HL-60 (cell line): ENCODE data around the gene DESI1.

Experiments
- POLR2AphosphoS5 ChIP-seq: IDR thresholded peaks from 2 replicates; pipeline ENCODE4 v1.6.1; 2012; ENCODE audit warnings: low read depth
- REST ChIP-seq: IDR thresholded peaks from 2 replicates; pipeline ENCODE4 v1.6.1; 2012; ENCODE audit warnings: low read depth; ENCODE audit not compliant: insufficient replicate concordance
- SPI1 ChIP-seq: IDR thresholded peaks from 2 replicates; pipeline ENCODE4 v1.6.1; 2012; ENCODE audit warnings: low read depth, mild to moderate bottlenecking, borderline replicate concordance
- TF ChIP-seq, protein P1 (sequence below): IDR thresholded peaks from one replicate; pipeline ENCODE4 v1.5.1; 2011; ENCODE audit warnings: low read length, control low read depth, inconsistent platforms; ENCODE audit not compliant: insufficient read depth

GRCh38 chr22:41638124-41638523 is 17.3 kb upstream of the DESI1 start:
- TF ChIP-seq, protein P1, sequence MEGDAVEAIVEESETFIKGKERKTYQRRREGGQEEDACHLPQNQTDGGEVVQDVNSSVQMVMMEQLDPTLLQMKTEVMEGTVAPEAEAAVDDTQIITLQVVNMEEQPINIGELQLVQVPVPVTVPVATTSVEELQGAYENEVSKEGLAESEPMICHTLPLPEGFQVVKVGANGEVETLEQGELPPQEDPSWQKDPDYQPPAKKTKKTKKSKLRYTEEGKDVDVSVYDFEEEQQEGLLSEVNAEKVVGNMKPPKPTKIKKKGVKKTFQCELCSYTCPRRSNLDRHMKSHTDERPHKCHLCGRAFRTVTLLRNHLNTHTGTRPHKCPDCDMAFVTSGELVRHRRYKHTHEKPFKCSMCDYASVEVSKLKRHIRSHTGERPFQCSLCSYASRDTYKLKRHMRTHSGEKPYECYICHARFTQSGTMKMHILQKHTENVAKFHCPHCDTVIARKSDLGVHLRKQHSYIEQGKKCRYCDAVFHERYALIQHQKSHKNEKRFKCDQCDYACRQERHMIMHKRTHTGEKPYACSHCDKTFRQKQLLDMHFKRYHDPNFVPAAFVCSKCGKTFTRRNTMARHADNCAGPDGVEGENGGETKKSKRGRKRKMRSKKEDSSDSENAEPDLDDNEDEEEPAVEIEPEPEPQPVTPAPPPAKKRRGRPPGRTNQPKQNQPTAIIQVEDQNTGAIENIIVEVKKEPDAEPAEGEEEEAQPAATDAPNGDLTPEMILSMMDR: no peak
- TF ChIP-seq REST (no peak), POLR2AphosphoS5 (no peak), SPI1 (no peak)
